HPDE6-E6E7 (cell line): ENCODE measurements around the gene LINS1.
"Not testable (repeated sequence)": the region's sequence is repeated elsewhere in the genome, so short reads cannot be mapped to it uniquely, and the experiment has no call there.

Experiments used
- DNase-seq: peaks from one replicate; pipeline ENCODE4 v3.0.0; 2011; ENCODE audit warnings: missing footprints; ENCODE audit errors: extremely low spot score

LINS1 gene

DNA sequence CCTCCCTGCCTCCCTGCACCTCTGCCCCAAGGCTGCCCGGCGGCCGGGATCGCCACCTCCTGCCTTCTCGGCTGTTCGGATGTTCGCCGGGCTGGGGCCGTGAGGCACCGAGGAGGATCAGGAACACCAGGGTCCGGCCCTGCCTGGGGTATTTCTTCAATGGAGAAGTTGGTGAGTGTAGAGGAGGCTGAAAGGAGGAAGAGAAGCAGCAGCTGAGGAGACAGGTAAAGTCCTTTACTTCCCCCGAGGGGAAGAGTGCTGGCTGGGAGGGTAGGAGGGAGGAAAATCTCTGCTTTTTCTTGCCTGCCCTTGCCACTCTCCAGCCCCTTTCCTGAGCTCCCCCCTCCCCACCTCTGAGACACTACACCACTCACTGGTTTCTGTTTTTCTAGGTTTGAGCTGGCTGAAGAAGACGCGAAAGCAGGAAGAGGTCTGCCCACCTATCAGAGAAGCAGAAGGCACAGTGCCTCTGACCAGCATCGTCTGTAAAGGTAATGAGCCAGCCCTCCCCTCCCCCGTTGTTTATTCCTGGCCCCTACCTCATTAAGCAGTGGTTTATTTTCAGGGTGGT is 924 bp upstream of the LINS1 start:
- DNase-seq, result peak; percentile 23

- DNase-seq, result no peak
Measured at GRCh38 chr15:100601617-100602063, 344 bp downstream of the LINS1 start.

- DNase-seq, result no peak
Measured at GRCh38 chr15:100601163-100601562, 821 bp downstream of the LINS1 start.

GRCh38 chr15:100598655-100599054 is 3.3 kb downstream of the LINS1 start:
- no peak for DNase-seq

GRCh38 chr15:100597862-100598261 is 4.1 kb downstream of the LINS1 start:
- DNase-seq, result no peak

DNA sequence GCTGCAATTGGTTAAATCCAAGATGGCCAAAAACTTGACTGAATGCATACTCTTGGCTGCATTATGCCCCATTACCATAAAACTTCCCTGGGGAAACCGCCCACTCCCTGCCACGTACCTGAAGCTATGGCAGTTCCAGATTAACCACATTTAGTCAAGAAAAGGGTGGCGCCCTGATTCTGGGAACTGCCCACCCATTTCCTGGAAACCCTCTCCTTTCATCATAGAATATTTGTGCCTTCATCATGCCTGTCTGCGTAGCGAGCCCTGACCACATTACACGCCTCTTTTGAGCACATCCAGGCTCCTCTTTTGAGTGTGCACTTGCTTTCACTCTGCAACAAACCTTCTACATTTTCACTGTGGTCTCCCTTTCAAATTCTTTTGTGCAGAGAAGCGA is 5.2 kb downstream of the LINS1 start:
- no peak for DNase-seq

- no peak for DNase-seq
Measured at GRCh38 chr15:100595964-100596363, 6.0 kb downstream of the LINS1 start.

DNA sequence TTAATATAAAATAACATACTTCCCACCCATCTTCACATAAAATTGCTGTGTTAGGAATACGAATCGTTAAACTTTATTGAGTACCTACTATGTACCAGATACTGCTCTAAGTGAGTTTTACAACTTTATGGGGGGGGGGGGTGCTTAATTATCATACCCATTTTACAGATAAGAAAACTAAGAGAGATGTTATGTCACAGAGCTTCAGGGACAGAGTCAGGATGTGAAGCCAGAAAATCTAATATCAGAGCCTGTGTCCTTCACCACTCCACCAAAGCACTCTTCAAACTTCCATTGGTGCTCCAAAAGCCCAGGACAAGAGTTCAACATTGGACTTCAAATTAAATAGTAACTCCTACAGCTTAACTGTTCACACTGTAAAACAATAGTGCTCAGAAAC is 8.6 kb downstream of the LINS1 start:
- DNase-seq, result no peak

GRCh38 chr15:100592898-100593297 is 9.1 kb downstream of the LINS1 start:
- DNase-seq, result no peak

DNA sequence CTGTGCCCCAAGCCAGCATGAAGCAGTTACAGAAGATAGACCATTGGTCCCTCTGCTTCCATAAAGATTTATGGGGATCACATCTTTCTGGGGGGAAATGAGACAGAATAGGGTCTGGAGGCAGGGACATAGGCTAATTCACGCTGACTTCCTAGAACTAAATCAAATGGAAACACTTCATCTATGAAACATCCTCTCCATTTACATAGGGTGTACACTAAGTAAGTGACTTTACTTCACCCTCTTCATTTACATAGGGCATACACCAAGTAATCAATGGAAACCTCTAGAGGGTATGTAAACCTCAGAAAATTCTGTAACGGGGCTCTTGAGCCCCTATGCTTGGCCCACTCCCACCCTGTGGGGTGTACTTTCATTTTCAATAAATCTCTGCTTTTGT is 10.1 kb downstream of the LINS1 start:
- no peak for DNase-seq

DNA sequence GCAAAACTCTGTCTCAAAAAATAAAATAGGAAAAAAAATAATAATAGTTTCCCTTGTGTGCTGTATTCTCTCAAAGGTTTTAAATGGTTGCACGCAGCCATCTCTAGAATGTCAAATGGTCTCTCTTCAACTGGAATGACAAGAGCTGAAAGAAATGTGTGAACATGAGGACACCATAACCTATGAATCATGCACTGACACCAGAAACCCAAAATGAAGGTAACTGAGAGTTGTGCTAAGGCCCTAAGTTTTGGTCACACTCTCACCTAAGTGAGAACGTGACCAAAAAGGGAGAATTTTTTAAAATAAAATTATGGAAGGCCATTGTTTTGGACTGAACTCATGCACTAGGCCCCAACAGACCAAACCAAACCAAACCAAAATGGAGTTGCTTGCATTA is 10.8 kb downstream of the LINS1 start:
- not testable (repeated sequence) for DNase-seq

DNA sequence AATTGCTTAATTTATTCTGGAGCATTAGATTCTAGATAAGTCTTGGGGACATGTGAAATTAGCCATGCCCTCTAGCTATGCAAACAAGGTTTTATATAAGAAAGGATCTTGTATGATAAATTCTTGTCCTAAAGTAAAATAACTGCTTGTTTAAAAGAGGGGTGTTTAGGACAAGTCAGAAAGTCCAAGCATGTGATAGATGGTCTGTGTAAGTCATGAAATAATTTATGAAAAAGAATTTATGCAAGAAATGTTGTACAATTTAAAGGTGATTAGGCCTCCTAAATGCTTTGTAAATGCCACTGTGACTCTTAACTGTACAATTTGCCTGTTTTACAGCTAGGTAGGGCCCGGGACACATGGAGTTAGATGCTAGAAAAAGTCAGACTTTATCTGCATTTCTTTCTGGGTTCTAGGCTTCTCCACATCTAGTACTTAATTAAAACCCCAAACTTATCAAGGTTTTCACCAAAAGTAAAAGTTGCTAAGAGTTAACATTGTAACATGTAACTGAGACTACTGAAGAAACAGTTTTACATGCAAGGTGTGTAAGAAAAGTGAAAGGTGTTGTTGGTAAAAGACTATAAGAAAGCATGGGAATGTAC is 13.2 kb downstream of the LINS1 start:
- no peak for DNase-seq

- no peak for DNase-seq
Measured at GRCh38 chr15:100580414-100580813, 21.6 kb downstream of the LINS1 start.

- DNase-seq, result no peak
Measured at GRCh38 chr15:100573526-100573925, 28.5 kb downstream of the LINS1 start.

DNA sequence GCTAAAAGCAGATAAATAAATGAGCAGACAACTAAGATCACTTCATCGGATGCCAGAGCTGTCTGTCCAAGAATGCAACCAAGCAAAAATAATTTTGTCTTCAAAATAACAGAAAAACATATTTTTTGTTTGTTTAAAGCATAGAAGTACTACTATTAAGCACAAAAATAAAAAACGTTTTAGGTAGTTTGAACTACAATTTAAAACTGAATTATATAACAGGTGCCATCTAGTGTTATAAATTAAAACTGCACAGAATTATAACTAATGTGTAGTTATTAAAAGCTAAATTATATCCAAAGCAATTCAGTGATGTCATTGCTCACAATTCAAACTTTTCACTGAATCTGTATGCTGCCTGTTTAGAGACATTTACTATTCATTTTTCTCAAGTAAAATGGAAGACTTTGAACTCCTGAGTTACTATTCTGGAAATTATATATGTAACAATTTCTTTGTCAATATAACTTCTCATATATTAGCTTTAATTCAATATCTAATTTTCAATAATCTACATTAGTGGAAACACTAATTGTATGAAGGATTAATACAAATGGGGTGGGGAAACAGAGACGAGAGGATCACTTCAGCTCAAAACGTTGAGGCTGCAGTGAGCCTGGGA is 29.5 kb downstream of the LINS1 start:
- no peak for DNase-seq

- DNase-seq, result no peak
Measured at GRCh38 chr15:100571592-100572167, 30.3 kb downstream of the LINS1 start.

DNA sequence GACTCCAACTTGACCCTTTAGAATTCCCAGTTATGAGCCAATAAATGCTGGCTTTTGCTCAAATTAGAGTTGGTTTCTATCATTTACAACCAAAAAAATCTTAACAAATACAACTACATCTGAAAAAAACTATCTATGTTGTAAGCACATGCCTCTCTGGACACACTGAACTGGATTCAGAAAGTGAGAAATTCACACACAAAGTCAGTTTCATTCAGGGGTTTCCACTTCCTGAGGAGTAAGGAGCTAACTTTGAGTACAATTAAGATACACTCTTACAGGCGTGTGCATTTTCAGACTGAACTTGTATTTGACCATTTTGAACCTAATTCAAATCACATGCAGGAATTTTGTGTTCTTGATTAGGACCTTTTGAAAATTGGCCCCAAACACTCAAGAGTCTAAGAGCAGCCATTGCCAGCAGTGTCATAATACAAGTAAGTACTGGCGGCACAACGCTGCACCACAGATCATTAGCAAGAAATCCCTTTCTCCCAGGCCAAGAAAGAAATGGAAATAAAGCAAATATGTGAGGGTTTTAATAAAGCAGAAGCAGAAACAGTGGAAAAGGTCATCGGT is 31.2 kb downstream of the LINS1 start:
- DNase-seq, result no peak

DNA sequence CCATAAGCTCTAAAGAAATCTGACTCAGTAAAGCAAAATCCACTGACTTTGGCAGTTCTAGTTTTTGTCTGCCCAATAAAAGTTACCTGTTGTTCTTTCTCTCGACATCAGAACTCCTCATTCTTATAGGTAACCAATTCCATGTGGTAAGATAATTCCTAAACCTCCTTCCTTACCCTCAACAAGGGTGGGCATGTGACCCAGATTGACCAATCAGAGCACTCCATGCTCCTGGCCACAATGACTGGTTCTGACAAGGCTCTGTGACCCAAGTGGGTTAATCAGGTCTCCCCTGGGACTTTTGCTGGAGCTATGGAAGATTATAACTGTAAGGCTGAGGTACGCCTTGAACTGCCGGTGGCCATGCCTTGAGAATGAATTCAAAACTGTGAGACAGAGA is 31.7 kb downstream of the LINS1 start:
- no peak for DNase-seq

DNA sequence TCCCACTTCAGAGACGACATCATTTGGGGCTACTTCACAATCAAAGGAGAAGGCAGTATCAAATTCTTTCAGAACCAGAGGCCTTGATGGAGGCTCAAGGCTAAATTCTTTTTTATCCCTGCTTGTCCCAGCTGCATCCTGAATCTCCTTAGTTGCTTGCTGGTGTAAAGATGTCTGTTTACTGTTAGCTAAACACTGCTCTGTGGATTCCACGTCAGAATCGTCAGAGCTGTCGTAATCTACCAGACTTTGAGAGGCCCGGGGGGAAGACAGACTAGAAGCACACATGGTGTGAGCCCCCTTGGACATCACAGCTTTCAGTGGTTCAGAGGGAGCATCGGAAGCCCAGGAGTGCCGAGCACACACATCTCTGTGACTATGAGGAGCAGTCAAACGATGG is 32.6 kb downstream of the LINS1 start:
- DNase-seq, result no peak

GRCh38 chr15:100566850-100567628 is 34.9 kb downstream of the LINS1 start:
- DNase-seq, result no peak

GRCh38 chr15:100565591-100565990 is 36.4 kb downstream of the LINS1 start:
- peak; percentile 63 for DNase-seq

DNA sequence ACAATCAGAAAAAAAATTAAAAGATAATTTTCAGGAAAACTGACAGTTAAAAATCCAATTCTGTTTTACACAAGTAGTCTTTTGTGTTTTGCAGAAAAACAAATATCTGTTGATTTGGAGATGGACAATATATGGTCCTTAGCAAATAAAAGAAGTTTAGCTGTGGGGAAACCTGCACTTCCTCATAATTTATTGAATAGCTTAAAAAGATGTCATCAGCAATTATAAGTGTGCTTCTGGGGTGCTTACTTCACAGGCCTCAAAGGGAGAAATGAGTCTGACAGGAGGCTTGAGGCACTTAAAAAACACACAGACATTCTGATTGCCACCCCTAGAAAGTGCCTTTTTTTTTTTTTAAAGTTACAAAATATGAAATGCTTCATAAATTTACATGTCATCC is 41.7 kb downstream of the LINS1 start:
- DNase-seq, result no peak
